ENCODE results near the gene EPHA7.

- TF ChIP-seq SETDB1 (IDR thresholded peaks at IDR 0.05; ENCODE audit: insufficient read length, low read length) (no peak), ZNF16 (tag by site-specific recombination; IDR thresholded peaks at IDR 0.05; ENCODE audit: low read depth) (no peak), ZNF530 (tag by site-specific recombination; IDR thresholded peaks at IDR 0.05; ENCODE audit: low read depth) (no peak)
Observed at GRCh38 chr6:93304505-93304904, 114.9 kb downstream of the EPHA7 start.
